Measurements from ENCODE around the gene DLGAP3. TPM values are rescaled to one million over a fixed set of nuclear protein-coding genes. Genes with fewer than 3 reads are reported as not detected.

DLGAP3 gene
- total RNA-seq, 6 experiments from 2014 or later = 0.07 TPM; not detected in 5

DNA sequence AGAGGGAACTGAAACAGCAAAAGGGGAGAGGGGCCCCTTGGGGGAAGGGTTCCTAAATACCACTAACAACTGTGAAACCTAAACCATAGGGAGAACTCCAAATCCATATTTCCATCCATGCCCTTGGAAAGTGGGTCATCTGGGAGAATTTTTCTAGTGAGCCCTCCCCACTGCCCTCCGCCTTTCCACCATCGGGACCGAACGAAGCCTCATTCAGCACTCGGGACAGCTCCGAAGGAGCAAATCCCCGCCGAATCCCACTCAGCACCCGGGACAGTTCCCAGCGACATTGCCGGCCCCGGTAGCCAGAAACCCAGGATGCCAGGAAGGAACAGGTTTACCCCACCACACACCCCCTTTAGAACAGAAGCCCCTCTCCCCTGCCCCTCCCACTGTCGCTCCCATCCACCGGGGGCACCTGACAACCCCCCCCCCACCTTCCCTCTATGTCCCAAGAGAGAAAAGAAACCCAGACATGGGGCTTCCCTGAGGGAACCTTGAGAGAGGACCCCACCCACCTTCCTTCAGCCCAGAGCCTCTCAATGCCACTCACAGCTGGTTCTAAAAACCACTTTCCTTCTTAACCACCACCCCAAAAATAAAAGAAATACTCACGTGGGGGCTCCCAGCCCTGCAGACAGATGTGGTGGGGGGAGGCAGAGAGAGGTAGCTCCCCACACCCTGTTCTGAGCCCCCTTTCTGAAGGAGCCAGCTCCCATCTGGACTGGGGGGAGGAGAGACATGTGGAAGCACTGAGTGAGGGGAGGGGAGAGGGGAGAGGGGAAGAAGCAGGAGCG is 4.5 kb downstream of the DLGAP3 start:
- DNase-seq = peak; percentile 43
- no peak overlapping the region for H3K27ac Mint-ChIP-seq
- no peak overlapping the region for H3K4me3 Mint-ChIP-seq
- H3K27me3 Mint-ChIP-seq (ENCODE audit: insufficient read depth) = peaks cover 21% of the 10 kb centered on the region
- H3K9me3 Mint-ChIP-seq = no peaks in the 10 kb centered on the region
- H3K4me1 Mint-ChIP-seq (ENCODE audit: low read depth) = peaks cover 6% of the 10 kb centered on the region
- H3K36me3 Mint-ChIP-seq (ENCODE audit: low read depth) = peaks cover 6% of the 10 kb centered on the region; the same call in 1 of the 2 replicates
- no peak for TF ChIP-seq CTCF (IDR thresholded peaks at IDR 0.05)

DNA sequence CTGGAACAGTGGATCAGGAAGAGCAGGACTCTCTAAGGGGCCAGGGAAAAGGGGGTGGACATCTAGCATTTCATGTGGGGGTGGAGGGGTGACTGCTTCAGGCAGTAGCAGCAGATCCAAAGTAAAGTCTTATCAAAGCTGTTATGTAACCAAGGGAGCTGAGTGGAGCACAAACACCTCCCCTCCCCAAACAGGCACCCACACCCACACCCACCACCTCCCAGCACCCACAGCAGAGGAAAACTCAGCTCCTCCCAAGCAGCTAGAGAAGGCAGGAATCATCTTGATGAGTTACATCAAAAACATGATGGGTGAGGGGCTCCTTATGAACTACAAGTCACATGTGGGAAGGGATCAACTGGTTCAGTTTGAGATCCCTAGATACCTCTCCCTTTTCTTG is 6.0 kb downstream of the DLGAP3 start:
- TF ChIP-seq CTCF (IDR thresholded peaks at IDR 0.05) = no peak
- no peaks in the 10 kb centered on the region for H3K9me3 Mint-ChIP-seq
- H3K4me3 Mint-ChIP-seq = no peak overlapping the region
- DNase-seq = no peak
- peaks cover 17% of the 10 kb centered on the region for H3K27me3 Mint-ChIP-seq (ENCODE audit: insufficient read depth)
- H3K36me3 Mint-ChIP-seq (ENCODE audit: low read depth) = peaks cover 1% of the 10 kb centered on the region; the same call in 1 of the 2 replicates
- peaks cover under 1% of the 10 kb centered on the region; the same call in 1 of the 2 replicates for H3K4me1 Mint-ChIP-seq (ENCODE audit: low read depth)
- H3K27ac Mint-ChIP-seq = no peak overlapping the region

- Mint-ChIP-seq H3K27me3 (ENCODE audit: insufficient read depth) (peaks cover 10% of the 10 kb centered on the region), H3K9me3 (no peaks in the 10 kb centered on the region), H3K36me3 (ENCODE audit: low read depth) (no peaks in the 10 kb centered on the region), H3K27ac (no peak overlapping the region), H3K4me3 (no peak overlapping the region), H3K4me1 (ENCODE audit: low read depth) (no peaks in the 10 kb centered on the region)
- TF ChIP-seq CTCF (IDR thresholded peaks at IDR 0.05) = no peak
- DNase-seq = no peak
Measured at GRCh38 chr1:34918977-34919561, 10.4 kb downstream of the DLGAP3 start.

DNA sequence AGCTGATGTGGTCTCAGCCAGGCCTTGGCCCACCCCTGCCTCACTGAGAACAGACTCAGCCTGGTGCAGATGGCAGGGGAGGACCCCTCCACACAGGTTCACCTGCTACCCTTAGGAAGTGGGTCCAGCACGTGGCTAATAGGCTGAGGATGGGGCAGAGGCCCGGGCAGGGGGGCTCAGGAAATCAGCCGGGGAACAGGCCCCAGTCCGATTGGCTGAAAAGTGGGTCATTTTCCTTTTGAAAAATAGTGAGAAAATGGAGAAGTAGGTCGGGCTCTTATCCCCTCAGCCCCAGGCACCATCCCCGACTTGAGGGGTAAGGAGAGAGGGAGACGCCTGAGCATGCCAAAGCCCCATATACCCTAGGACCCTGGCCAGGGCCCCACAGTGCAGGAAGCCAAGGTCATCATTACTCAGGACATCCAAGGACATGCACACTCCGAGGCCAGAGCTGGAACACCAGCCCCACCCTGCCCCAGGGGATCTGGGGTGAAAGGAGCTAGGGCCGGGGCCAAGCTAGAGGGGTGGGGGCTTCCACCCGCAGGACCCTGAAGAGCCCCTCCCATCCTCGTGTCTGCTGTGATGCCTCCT is 11.0 kb downstream of the DLGAP3 start:
- H3K27me3 Mint-ChIP-seq (ENCODE audit: insufficient read depth) = peaks cover 12% of the 10 kb centered on the region
- H3K36me3 Mint-ChIP-seq (ENCODE audit: low read depth) = no peaks in the 10 kb centered on the region
- H3K9me3 Mint-ChIP-seq = no peaks in the 10 kb centered on the region

DNA sequence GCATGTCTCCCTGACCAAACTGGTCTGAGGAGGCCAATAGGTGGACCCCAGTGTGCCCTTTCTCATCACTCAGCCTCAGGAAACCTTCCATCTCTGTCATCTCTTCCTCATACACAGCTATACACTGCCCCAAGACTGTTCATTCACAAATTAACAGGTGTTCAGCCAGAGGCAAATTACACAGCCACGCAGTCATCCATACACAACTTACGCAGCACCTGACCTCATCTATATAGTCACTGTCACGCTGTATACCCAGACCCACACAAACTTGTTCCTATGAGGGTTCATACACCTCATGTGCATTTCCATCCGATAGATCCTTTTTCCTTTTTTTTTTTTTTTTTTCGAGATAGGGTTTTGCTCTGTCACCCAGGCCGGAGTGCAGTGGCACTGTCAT is 12.4 kb downstream of the DLGAP3 start:
- Mint-ChIP-seq H3K4me3 (no peak overlapping the region), H3K9me3 (no peaks in the 10 kb centered on the region), H3K27ac (no peak overlapping the region), H3K27me3 (ENCODE audit: insufficient read depth) (peaks cover 12% of the 10 kb centered on the region), H3K4me1 (ENCODE audit: low read depth) (no peaks in the 10 kb centered on the region), H3K36me3 (ENCODE audit: low read depth) (no peaks in the 10 kb centered on the region)
- DNase-seq = no peak
- TF ChIP-seq CTCF (IDR thresholded peaks at IDR 0.05) = no peak

More for the DNA sequence above, 11.0 kb downstream of the DLGAP3 start:
- no peak for TF ChIP-seq CTCF (IDR thresholded peaks at IDR 0.05)
- no peak overlapping the region for H3K4me3 Mint-ChIP-seq
- H3K4me1 Mint-ChIP-seq (ENCODE audit: low read depth) = no peaks in the 10 kb centered on the region
- no peak overlapping the region for H3K27ac Mint-ChIP-seq
- DNase-seq = no peak
